Heart left ventricle (tissue), 16 donors: ENCODE results near the gene DAB2IP. TPM values are rescaled to one million over a fixed set of nuclear protein-coding genes. Genes with fewer than 3 reads are reported as not detected.

ENCODE experiments used
- ATAC-seq, 4 donors: fragments of 200-7000 bp; cut with Tn5 transposase; one replicate each; pipeline ENCODE4 v1.9.1; 2020 to 2022; ENCODE audit warnings: moderate library complexity in 4 of 4, mild to moderate bottlenecking in 3 of 4, moderate number of reproducible peaks in 1 of 4
- DNase-seq, 5 donors: peaks; one replicate each; pipeline ENCODE4 v3.0.0-alpha.2; 2020
- H3K27ac ChIP-seq, 12 donors: fragments of 200-600 bp; sonication (generic) in 4 of 12; one replicate each; pipeline versions ENCODE4 v1.5.0 to v1.8.0; 2016 to 2022; ENCODE audit warnings: mild to moderate bottlenecking in 2 of 12
- H3K27me3 ChIP-seq, 9 donors: fragments of 200-600 bp; sonication (generic) in 2 of 9; one replicate each; pipeline versions ENCODE4 v1.5.1 to v1.8.0; 2016 to 2022; ENCODE audit warnings: mild to moderate bottlenecking in 3 of 9
- H3K36me3 ChIP-seq, 9 donors: fragments of 200-600 bp; sonication (generic) in 2 of 9; one replicate each; pipeline versions ENCODE4 v1.5.0 to v1.8.0; 2018 to 2022; ENCODE audit warnings: mild to moderate bottlenecking in 2 of 9
- H3K4me1 ChIP-seq, 12 donors: fragments of 200-600 bp; sonication (generic) in 4 of 12; one replicate each; pipeline versions ENCODE4 v1.5.0 to v1.8.0; 2016 to 2022; ENCODE audit warnings: mild to moderate bottlenecking in 3 of 12
- H3K4me3 ChIP-seq, 12 donors: fragments of 200-600 bp; sonication (generic) in 4 of 12; one replicate each; pipeline versions ENCODE4 v1.5.0 to v1.8.0; 2017 to 2022; ENCODE audit warnings: mild to moderate bottlenecking in 9 of 12, moderate library complexity in 4 of 12
- H3K9me3 ChIP-seq, 12 donors: fragments of 200-600 bp; sonication (generic) in 4 of 12; one replicate each; pipeline versions ENCODE4 v1.5.0 to v1.8.0; 2016 to 2022; ENCODE audit warnings: mild to moderate bottlenecking in 1 of 12
- POLR2A ChIP-seq, 2 donors: fragments of 450-650 bp; IDR thresholded peaks; one replicate each; pipeline ENCODE4 v1.6.1; 2017; ENCODE audit warnings: antibody characterized with exemption in 2 of 2, mild to moderate bottlenecking in 2 of 2, moderate library complexity in 2 of 2
- WGBS, 4 donors: extraction: QIAGEN DNeasy Blood & Tissue Kit in 2 of 4; methylation state at CpG; one replicate each; pipeline versions ENCODE4 v1.1.5 to v1.1.7; 2013 to 2018; 5-methylcytosine and 5-hydroxymethylcytosine counted together
- intact Hi-C, 10 donors: fragments of 100-400 bp; cut with DNase I; formaldehyde crosslinking; loops; one replicate each; pipeline versions ENCODE4 v1.11.1 to v1.14.2; 2022
- polyA plus RNA-seq, 2 donors: library from polyadenylated mRNA; stranded (reverse); fragments of 200-250 nt; gene quantifications; one replicate each; pipeline ENCODE4 v1.2.3, GENCODE V29; 2013
- total RNA-seq, 9 donors: library from RNA; depleted of rRNA in 2 of 9; stranded (reverse); fragments of >200 nt in 2 of 9; fragmentation: NEBNext Ultra II Directional in 3 of 9; extraction: Animal tissue kit (Norgen Biotek cat#: 25700) in 3 of 9; gene quantifications; one replicate each; pipeline versions ENCODE4 v1.1.0 to v1.2.4, GENCODE V29; 2016 to 2023
- TF ChIP-seq, protein P1 (sequence below), 12 donors: fragments of 200-600 bp; sonication (generic) in 4 of 12; IDR thresholded peaks; one replicate each; pipeline versions ENCODE4 v1.5.0 to v1.8.0; 2018 to 2022; ENCODE audit warnings: antibody characterized with exemption in 12 of 12, mild to moderate bottlenecking in 5 of 12
- donor health status: ischemic (EF 13 %, LVEDD 7.1; RV severe dilation, severe dysfunction).
- donor health status: healthy with polysubstance abuse.
- donor health status: DM: no; HTN: yes; CAD: no.
- donor health status: DM: no; HTN: no; CAD: no.
- donor health status: ischemic (EF 25% LVEDD 6.9; RV normal size, moderate dysfunction).
- donor health status: ischemic (EF 25% LVEDD 5.7; RV mildly dilated, moderate dysfunction).
- donor health status: healthy.
- donor health status: DM: yes; HTN: yes; CAD: no.
- donor health status: ischemic (EF 35%, LVEDD 5.7; RV mildly dilated, moderate dysfunction).
- donor health status: nonischemic (EF 11% LVEDD 7.7; RV severe dilation, severe dysfunction).
- donor health status: DM: yes; HTN: yes; CAD: no.
- donor health status: PGD.
- donor health status: ischemic (EF 29% LVEDD 5.4; RV normal size, mild dysfunction).
- donor health status: nonischemic (EF 23%, LVEDD 6.1; RV moderate dilation, normal function).

Gene DAB2IP
- total and polyA plus RNA-seq, 11 donors, result 30.9 to 103 (median 52.6) TPM

- ATAC-seq (no peak), DNase-seq (peak in 1 of 5 donors; percentile 2)
- WGBS, 4 donors, result 82 to 86% (median 84%) methylated on average over 12 of the region's 12 CpGs
- intact Hi-C loops, result no loop called here
- no peak for TF ChIP-seq POLR2A (IDR thresholded peaks at IDR 0.05)
- TF ChIP-seq, protein P1, sequence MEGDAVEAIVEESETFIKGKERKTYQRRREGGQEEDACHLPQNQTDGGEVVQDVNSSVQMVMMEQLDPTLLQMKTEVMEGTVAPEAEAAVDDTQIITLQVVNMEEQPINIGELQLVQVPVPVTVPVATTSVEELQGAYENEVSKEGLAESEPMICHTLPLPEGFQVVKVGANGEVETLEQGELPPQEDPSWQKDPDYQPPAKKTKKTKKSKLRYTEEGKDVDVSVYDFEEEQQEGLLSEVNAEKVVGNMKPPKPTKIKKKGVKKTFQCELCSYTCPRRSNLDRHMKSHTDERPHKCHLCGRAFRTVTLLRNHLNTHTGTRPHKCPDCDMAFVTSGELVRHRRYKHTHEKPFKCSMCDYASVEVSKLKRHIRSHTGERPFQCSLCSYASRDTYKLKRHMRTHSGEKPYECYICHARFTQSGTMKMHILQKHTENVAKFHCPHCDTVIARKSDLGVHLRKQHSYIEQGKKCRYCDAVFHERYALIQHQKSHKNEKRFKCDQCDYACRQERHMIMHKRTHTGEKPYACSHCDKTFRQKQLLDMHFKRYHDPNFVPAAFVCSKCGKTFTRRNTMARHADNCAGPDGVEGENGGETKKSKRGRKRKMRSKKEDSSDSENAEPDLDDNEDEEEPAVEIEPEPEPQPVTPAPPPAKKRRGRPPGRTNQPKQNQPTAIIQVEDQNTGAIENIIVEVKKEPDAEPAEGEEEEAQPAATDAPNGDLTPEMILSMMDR (IDR thresholded peaks at IDR 0.05), result no peak
- Histone ChIP-seq H3K4me1 (peaks cover 0 to 11% (median under 1%) of the 10 kb centered on the region in 12 donors), H3K36me3 (no peaks in the 10 kb centered on the region), H3K27me3 (no peaks in the 10 kb centered on the region), H3K27ac (no peak overlapping the region), H3K4me3 (no peak overlapping the region), H3K9me3 (no peaks in the 10 kb centered on the region)
Measured at GRCh38 chr9:121816845-121817450, 165.5 kb downstream of the DAB2IP start.

DNA sequence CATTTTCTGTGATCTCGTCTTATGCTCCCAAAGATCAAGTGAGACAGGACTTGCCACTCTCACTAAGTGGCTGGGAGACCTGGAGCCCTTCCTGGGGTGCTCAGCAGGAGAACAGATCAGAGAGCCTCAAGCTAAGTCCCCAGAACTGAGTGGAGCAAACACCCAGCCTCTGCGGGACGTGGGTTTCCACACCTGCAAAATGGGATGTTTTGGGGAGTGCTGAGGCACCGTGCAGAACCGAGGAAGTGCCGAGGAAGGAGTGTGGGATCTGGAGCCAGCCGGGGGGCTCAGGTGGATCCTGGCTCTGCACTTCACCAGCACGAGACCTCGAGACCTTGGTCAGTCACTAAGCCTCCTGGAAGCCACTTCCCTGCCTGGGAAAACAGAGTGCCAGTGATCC lies 166.0 kb downstream of the DAB2IP start:
- DNase-seq, result peak in 1 of 5 donors; percentile 31
- no peak overlapping the region for H3K4me3 ChIP-seq
- WGBS, 4 donors, result 89 to 94% (median 92%) methylated on average over 7 to 9 of the region's 9 CpGs

GRCh38 chr9:121818016-121818661 lies 166.7 kb downstream of the DAB2IP start:
- Histone ChIP-seq H3K4me1 (peaks cover 0 to 14% (median 1%) of the 10 kb centered on the region in 12 donors), H3K36me3 (no peaks in the 10 kb centered on the region), H3K9me3 (no peaks in the 10 kb centered on the region), H3K27ac (no peak overlapping the region), H3K27me3 (no peaks in the 10 kb centered on the region), H3K4me3 (no peak overlapping the region)
- DNase-seq, result peak in 1 of 5 donors; percentile 37
- TF ChIP-seq, protein P1 (IDR thresholded peaks at IDR 0.05), result no peak
- TF ChIP-seq POLR2A (IDR thresholded peaks at IDR 0.05), result no peak
- ATAC-seq, result no peak
- 83 to 95% (median 89%) methylated on average over 15 to 19 of the region's 19 CpGs for WGBS, 4 donors
- intact Hi-C loops, result no loop called here

More for the DNA sequence above, 166.0 kb downstream of the DAB2IP start:
- Histone ChIP-seq H3K36me3 (no peaks in the 10 kb centered on the region), H3K27ac (no peak overlapping the region), H3K27me3 (no peaks in the 10 kb centered on the region), H3K9me3 (no peaks in the 10 kb centered on the region), H3K4me1 (peaks cover 0 to 14% (median 1%) of the 10 kb centered on the region in 12 donors)
- ATAC-seq, result no peak
- no peak for TF ChIP-seq POLR2A (IDR thresholded peaks at IDR 0.05)
- TF ChIP-seq, protein P1 (IDR thresholded peaks at IDR 0.05), result no peak
- intact Hi-C loops, result no loop called here

DNA sequence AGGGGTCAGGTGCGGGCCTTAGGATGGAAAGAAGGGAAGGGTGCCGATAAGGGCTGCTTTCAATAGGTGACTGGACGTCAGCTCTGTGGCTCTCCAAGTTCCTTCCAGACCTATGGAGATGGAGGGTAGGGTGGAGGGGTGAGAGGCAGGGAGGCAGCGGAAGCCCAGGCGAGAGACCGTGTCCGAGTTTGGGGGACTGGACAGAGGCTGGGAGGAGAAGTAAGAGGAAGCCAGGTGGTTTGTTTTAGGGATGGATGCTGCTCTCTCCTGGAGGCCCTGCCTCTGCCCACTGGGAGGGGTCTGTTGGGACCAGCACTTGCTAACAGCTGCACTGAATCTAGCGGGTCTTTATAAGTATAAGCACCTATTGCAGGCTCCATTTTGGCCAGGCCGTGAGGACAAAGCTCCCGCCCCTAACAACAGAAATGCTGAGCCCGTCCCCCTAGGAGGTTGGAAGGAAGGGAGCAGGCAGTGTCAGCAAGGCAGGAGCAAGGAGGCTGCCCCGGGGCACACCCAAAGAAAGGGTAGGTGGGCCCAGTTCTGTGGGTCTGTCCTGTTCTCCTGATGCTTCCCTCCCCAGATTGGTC lies 167.5 kb downstream of the DAB2IP start:
- ATAC-seq, result no peak
- Histone ChIP-seq H3K27me3 (no peaks in the 10 kb centered on the region), H3K27ac (no peak overlapping the region), H3K4me1 (peaks cover 0 to 14% (median 1%) of the 10 kb centered on the region in 12 donors), H3K4me3 (no peak overlapping the region), H3K36me3 (no peaks in the 10 kb centered on the region), H3K9me3 (no peaks in the 10 kb centered on the region)
- 93 to 98% (median 94%) methylated on average over 11 to 12 of the region's 12 CpGs for WGBS, 4 donors
- TF ChIP-seq, protein P1 (IDR thresholded peaks at IDR 0.05), result no peak
- TF ChIP-seq POLR2A (IDR thresholded peaks at IDR 0.05), result no peak
- intact Hi-C loops, result no loop called here
- DNase-seq, result peak in 1 of 5 donors; percentile 30
